ENCODE measurements around the gene INPP5F.

INPP5F gene

DNA sequence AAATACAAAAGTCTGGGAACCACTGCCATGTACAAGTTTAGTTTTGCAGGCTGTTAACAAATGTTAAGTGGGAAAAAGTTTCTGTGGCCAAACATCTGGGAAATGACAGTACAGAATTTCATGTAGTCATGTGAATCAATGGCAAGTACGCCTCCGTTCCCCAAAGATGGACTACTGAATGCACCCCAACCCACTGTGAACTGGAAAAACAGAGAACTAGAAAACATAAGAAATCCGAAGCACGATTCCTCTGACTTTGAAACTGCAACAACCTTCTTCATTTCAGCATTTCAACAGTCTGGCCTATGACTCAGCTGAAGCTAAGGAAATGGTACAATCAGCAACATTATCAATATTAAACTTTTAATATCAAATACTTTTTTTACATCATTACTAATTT, 105.0 kb downstream of the INPP5F start:
- Histone ChIP-seq H3K36me3 (ENCODE audit: insufficient read depth, low read length) (peaks cover 83% of the 10 kb centered on the region), H3K4me1 (ENCODE audit: control insufficient read depth, insufficient read depth, low read length) (no peaks in the 10 kb centered on the region), H3K4me2 (ENCODE audit: low read length) (no peak overlapping the region), H3K9me3 (replicated peaks; ENCODE audit: low read length) (no peaks in the 10 kb centered on the region), H3K27me3 (ENCODE audit: control insufficient read depth, insufficient read depth, low read length) (no peaks in the 10 kb centered on the region), H3K9ac (ENCODE audit: low read depth, low read length) (no peak overlapping the region), H3K4me3 (ENCODE audit: low read length) (no peak overlapping the region)

GRCh38 chr10:119831656-119832055, 105.8 kb downstream of the INPP5F start:
- no peaks in the 10 kb centered on the region for H3K9me3 ChIP-seq (replicated peaks; ENCODE audit: low read length)
- no peaks in the 10 kb centered on the region for H3K4me1 ChIP-seq (ENCODE audit: control insufficient read depth, insufficient read depth, low read length)
- H3K27me3 ChIP-seq (ENCODE audit: control insufficient read depth, insufficient read depth, low read length): no peaks in the 10 kb centered on the region
- no peak overlapping the region for H3K9ac ChIP-seq (ENCODE audit: low read depth, low read length)
- H3K36me3 ChIP-seq (ENCODE audit: insufficient read depth, low read length): peaks cover 89% of the 10 kb centered on the region
- H3K4me2 ChIP-seq (ENCODE audit: low read length): no peak overlapping the region
- no peak overlapping the region for H3K4me3 ChIP-seq (ENCODE audit: low read length)

- no peak overlapping the region for H3K9ac ChIP-seq (ENCODE audit: low read depth, low read length)
- no peaks in the 10 kb centered on the region for H3K9me3 ChIP-seq (replicated peaks; ENCODE audit: low read length)
- H3K4me1 ChIP-seq (ENCODE audit: control insufficient read depth, insufficient read depth, low read length): no peaks in the 10 kb centered on the region
- no peak overlapping the region for H3K4me2 ChIP-seq (ENCODE audit: low read length)
- H3K36me3 ChIP-seq (ENCODE audit: insufficient read depth, low read length): peaks cover 87% of the 10 kb centered on the region
- no peaks in the 10 kb centered on the region for H3K27me3 ChIP-seq (ENCODE audit: control insufficient read depth, insufficient read depth, low read length)
- no peak overlapping the region for H3K4me3 ChIP-seq (ENCODE audit: low read length)
Observed at GRCh38 chr10:119832951-119833350, 107.1 kb downstream of the INPP5F start.

GRCh38 chr10:119834188-119834587, 108.3 kb downstream of the INPP5F start:
- Histone ChIP-seq H3K4me1 (ENCODE audit: control insufficient read depth, insufficient read depth, low read length) (no peaks in the 10 kb centered on the region), H3K9me3 (replicated peaks; ENCODE audit: low read length) (no peaks in the 10 kb centered on the region), H3K27me3 (ENCODE audit: control insufficient read depth, insufficient read depth, low read length) (no peaks in the 10 kb centered on the region), H3K4me2 (ENCODE audit: low read length) (no peak overlapping the region), H3K9ac (ENCODE audit: low read depth, low read length) (no peak overlapping the region), H3K36me3 (ENCODE audit: insufficient read depth, low read length) (peaks cover 90% of the 10 kb centered on the region), H3K4me3 (ENCODE audit: low read length) (no peak overlapping the region)

DNA sequence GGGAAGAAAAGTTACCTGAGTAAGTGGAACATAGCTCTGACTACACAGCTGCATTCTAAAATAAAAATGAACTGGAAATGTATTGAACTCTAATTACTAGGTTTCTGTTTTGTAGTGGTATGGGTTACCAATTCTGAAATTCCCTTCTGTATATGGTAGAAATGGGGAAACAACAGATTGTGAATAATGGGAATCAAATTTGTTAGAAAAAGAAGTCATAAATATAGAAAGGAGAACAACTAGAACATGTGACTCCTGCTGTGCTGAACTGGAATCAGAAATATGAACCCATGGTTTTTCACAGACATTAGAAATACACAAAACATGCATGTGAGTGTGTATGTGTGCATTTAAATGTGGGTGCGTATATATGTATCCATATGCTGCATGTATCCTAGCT, 119.8 kb downstream of the INPP5F start:
- Histone ChIP-seq H3K4me3 (ENCODE audit: low read length) (no peak overlapping the region), H3K36me3 (ENCODE audit: insufficient read depth, low read length) (peaks cover 71% of the 10 kb centered on the region), H3K4me1 (ENCODE audit: control insufficient read depth, insufficient read depth, low read length) (peaks cover 19% of the 10 kb centered on the region), H3K9ac (ENCODE audit: low read depth, low read length) (no peak overlapping the region), H3K9me3 (replicated peaks; ENCODE audit: low read length) (no peaks in the 10 kb centered on the region), H3K27me3 (ENCODE audit: control insufficient read depth, insufficient read depth, low read length) (no peaks in the 10 kb centered on the region), H3K4me2 (ENCODE audit: low read length) (no peak overlapping the region)

GRCh38 chr10:119849031-119849789, 123.4 kb downstream of the INPP5F start:
- Histone ChIP-seq H3K36me3 (ENCODE audit: insufficient read depth, low read length) (peaks cover 67% of the 10 kb centered on the region), H3K9me3 (replicated peaks; ENCODE audit: low read length) (no peaks in the 10 kb centered on the region), H3K9ac (ENCODE audit: low read depth, low read length) (peak overlapping the region; percentile 65), H3K4me3 (ENCODE audit: low read length) (peak overlapping the region; percentile 37), H3K27me3 (ENCODE audit: control insufficient read depth, insufficient read depth, low read length) (no peaks in the 10 kb centered on the region), H3K4me1 (ENCODE audit: control insufficient read depth, insufficient read depth, low read length) (peaks cover 19% of the 10 kb centered on the region), H3K4me2 (ENCODE audit: low read length) (peak overlapping the region; percentile 52)

- Histone ChIP-seq H3K27me3 (ENCODE audit: control insufficient read depth, insufficient read depth, low read length) (no peaks in the 10 kb centered on the region), H3K4me3 (ENCODE audit: low read length) (peak overlapping the region; percentile 37), H3K36me3 (ENCODE audit: insufficient read depth, low read length) (peaks cover 60% of the 10 kb centered on the region), H3K4me2 (ENCODE audit: low read length) (peak overlapping the region; percentile 52), H3K9me3 (replicated peaks; ENCODE audit: low read length) (no peaks in the 10 kb centered on the region), H3K4me1 (ENCODE audit: control insufficient read depth, insufficient read depth, low read length) (peaks cover 19% of the 10 kb centered on the region), H3K9ac (ENCODE audit: low read depth, low read length) (peak overlapping the region; percentile 65)
Observed at GRCh38 chr10:119849944-119850343, 124.1 kb downstream of the INPP5F start.

DNA sequence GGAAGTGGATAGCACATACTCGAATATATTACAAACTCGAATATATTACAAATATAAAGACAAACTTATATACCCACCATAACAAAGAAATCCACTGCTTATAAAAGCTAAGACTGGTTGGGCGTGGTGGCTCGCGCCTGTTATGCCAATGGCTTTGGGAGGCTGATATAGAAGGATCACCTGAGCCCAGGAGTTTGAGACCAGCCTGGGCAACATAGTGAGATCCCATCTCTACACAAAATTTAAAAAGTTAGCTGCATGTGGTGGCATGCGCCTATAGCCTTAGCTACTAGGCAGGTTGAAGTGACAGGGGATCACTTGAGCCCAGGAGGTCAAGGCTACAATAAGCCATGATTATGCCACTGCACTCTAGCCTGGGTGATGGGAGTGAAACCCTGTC, 126.4 kb downstream of the INPP5F start:
- Histone ChIP-seq H3K36me3 (ENCODE audit: insufficient read depth, low read length) (peaks cover 53% of the 10 kb centered on the region), H3K27me3 (ENCODE audit: control insufficient read depth, insufficient read depth, low read length) (no peaks in the 10 kb centered on the region), H3K9me3 (replicated peaks; ENCODE audit: low read length) (no peaks in the 10 kb centered on the region), H3K4me2 (ENCODE audit: low read length) (no peak overlapping the region), H3K4me3 (ENCODE audit: low read length) (no peak overlapping the region), H3K9ac (ENCODE audit: low read depth, low read length) (no peak overlapping the region), H3K4me1 (ENCODE audit: control insufficient read depth, insufficient read depth, low read length) (peaks cover 19% of the 10 kb centered on the region)

DNA sequence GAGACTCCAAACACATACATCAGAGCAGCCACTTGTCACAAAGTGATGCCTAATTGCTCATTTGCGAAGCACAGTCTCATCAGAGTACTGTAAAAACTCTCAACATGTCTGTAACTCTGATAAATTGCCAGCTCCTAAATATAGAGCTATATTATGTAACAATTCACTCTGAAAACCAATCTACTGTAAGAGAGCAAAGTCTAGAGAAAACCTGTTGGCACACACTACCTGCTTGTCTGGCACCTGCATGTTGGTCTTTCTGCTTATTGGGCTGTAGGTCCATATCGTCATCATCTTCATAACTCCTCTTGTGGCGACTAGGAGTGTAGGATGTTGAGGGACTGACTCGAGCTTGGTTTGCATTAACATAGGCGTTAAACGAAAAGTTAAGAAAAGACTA, 127.0 kb downstream of the INPP5F start:
- no peak overlapping the region for H3K4me2 ChIP-seq (ENCODE audit: low read length)
- peaks cover 19% of the 10 kb centered on the region for H3K4me1 ChIP-seq (ENCODE audit: control insufficient read depth, insufficient read depth, low read length)
- no peaks in the 10 kb centered on the region for H3K9me3 ChIP-seq (replicated peaks; ENCODE audit: low read length)
- H3K27me3 ChIP-seq (ENCODE audit: control insufficient read depth, insufficient read depth, low read length): no peaks in the 10 kb centered on the region
- peaks cover 49% of the 10 kb centered on the region for H3K36me3 ChIP-seq (ENCODE audit: insufficient read depth, low read length)
- no peak overlapping the region for H3K4me3 ChIP-seq (ENCODE audit: low read length)
- H3K9ac ChIP-seq (ENCODE audit: low read depth, low read length): no peak overlapping the region

DNA sequence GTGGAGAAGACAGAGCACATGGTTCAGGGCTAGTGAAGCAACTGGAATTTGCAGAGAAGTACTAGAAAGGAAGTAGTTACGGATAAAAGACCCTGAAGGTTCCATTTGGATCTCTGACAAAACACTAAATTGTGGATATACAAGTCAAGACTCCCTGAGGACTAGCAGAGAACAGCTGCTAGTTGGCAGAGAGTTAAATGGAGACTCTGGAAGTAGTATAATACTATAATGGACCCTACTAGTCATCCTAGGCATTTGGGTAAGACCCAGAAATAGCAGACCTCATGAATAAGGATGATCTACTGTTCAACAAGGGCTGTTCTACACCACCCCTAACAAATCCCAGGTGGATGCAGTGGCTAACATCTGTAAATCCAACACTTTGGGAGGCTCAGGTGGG, 127.7 kb downstream of the INPP5F start:
- Histone ChIP-seq H3K27me3 (ENCODE audit: control insufficient read depth, insufficient read depth, low read length) (no peaks in the 10 kb centered on the region), H3K4me1 (ENCODE audit: control insufficient read depth, insufficient read depth, low read length) (peaks cover 18% of the 10 kb centered on the region), H3K4me3 (ENCODE audit: low read length) (no peak overlapping the region), H3K4me2 (ENCODE audit: low read length) (no peak overlapping the region), H3K36me3 (ENCODE audit: insufficient read depth, low read length) (peaks cover 45% of the 10 kb centered on the region), H3K9me3 (replicated peaks; ENCODE audit: low read length) (no peaks in the 10 kb centered on the region), H3K9ac (ENCODE audit: low read depth, low read length) (no peak overlapping the region)

GRCh38 chr10:119858063-119858462, 132.2 kb downstream of the INPP5F start:
- no peak overlapping the region for H3K9ac ChIP-seq (ENCODE audit: low read depth, low read length)
- H3K27me3 ChIP-seq (ENCODE audit: control insufficient read depth, insufficient read depth, low read length): no peaks in the 10 kb centered on the region
- no peak overlapping the region for H3K4me3 ChIP-seq (ENCODE audit: low read length)
- no peaks in the 10 kb centered on the region for H3K9me3 ChIP-seq (replicated peaks; ENCODE audit: low read length)
- peaks cover 20% of the 10 kb centered on the region for H3K36me3 ChIP-seq (ENCODE audit: insufficient read depth, low read length)
- no peak overlapping the region for H3K4me2 ChIP-seq (ENCODE audit: low read length)
- H3K4me1 ChIP-seq (ENCODE audit: control insufficient read depth, insufficient read depth, low read length): peaks cover 9% of the 10 kb centered on the region
